Fibroblast of pulmonary artery (primary cell): ENCODE results near the gene OLIG3.

Experiments
- DNase-seq: peaks from one replicate; pipeline ENCODE4 v3.0.0-alpha.2; 2010; ENCODE audit warnings: low read depth
- H3K4me3 ChIP-seq: replicated peaks from 2 replicates; pipeline ENCODE4 v1.5.1; 2011; ENCODE audit warnings: low read depth, mild to moderate bottlenecking, control low read depth, low read length, moderate library complexity
- CTCF ChIP-seq: IDR thresholded peaks from 2 replicates; pipeline ENCODE4 v1.5.1; 2011; ENCODE audit warnings: mild to moderate bottlenecking, control low read depth, low read length, inconsistent platforms; ENCODE audit errors: missing control alignments

The OLIG3 gene

DNA sequence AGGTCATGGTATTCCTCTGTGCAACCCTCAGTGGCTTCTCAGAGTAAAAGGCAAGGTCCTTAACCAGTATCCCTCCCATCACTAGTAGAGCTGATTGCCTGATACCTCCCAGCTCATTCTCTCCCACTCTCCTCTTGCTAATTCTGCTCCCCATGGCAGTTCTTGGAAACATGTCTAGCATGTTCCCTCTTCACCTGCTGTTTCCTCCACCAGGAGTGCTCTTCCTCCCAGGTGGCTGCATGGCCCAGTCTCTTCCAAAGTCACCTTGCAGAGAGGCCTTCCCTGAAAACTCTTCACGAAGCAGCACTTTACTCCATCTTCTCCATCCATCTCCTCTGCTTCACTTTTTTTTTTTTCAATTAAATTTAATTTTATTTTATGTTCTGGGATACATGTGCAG, 36.2 kb upstream of the OLIG3 start:
- no peak for DNase-seq
- no peak overlapping the region for H3K4me3 ChIP-seq
- TF ChIP-seq CTCF, result no peak

GRCh38 chr6:137522831-137523230, 28.6 kb upstream of the OLIG3 start:
- no peak overlapping the region for H3K4me3 ChIP-seq
- DNase-seq, result no peak
- TF ChIP-seq CTCF, result no peak

DNA sequence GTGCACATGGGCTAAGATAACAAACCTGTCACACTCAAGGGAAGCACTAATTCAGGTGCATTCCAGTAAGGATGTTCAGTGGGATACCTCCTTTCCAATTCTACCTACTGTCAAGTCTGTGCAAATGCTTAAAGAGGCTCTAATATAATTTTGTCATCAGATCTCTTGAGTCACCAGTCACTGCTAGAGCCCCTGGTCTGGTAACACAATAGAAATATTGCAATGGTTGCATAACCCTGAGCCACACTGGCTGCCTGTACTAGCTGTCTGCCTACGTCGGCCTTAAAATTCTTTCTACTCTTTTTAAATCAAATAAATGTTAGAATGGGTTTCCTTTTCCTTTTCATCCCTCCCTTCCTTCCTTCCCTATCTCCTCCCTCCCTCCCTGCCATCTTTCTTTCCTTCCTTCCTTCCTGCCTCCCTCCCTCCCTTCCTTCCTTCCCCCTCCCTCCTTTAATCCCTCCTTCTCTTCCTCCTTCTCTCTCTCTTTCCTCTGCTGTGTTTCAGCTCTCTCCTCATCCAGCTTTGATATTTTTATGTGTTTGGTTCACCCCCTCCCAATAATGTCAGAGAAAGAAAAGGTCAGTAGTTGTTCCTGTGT, 28.1 kb upstream of the OLIG3 start:
- TF ChIP-seq CTCF, result no peak
- no peak overlapping the region for H3K4me3 ChIP-seq
- no peak for DNase-seq

GRCh38 chr6:137520520-137520919, 26.3 kb upstream of the OLIG3 start:
- no peak for TF ChIP-seq CTCF
- DNase-seq, result no peak
- no peak overlapping the region for H3K4me3 ChIP-seq

- no peak for DNase-seq
- H3K4me3 ChIP-seq, result no peak overlapping the region
- TF ChIP-seq CTCF, result no peak
These were observed 25.5 kb upstream of the OLIG3 start for GRCh38 chr6:137519629-137520176.

- no peak for DNase-seq
- no peak for TF ChIP-seq CTCF
- H3K4me3 ChIP-seq, result no peak overlapping the region
These were observed 24.3 kb upstream of the OLIG3 start for GRCh38 chr6:137518386-137518983.

GRCh38 chr6:137514418-137514817, 20.2 kb upstream of the OLIG3 start:
- no peak overlapping the region for H3K4me3 ChIP-seq
- no peak for TF ChIP-seq CTCF
- no peak for DNase-seq
